ENCODE results near the gene USP22.
"Not testable (repeated sequence)": the region's sequence is repeated elsewhere in the genome, so short reads cannot be mapped to it uniquely, and the experiment has no call there.

The USP22 gene

GRCh38 chr17:20989481-20989880 is 53.3 kb downstream of the USP22 start:
- no peak overlapping the region for H3K4me3 ChIP-seq (ENCODE audit: low read length)
- H3K4me2 ChIP-seq (ENCODE audit: low read length), result no peak overlapping the region
- peaks cover 3% of the 10 kb centered on the region for H3K27me3 ChIP-seq (ENCODE audit: control insufficient read depth, insufficient read depth, low read length)
- H3K36me3 ChIP-seq (ENCODE audit: insufficient read depth, low read length), result no peaks in the 10 kb centered on the region
- H3K9me3 ChIP-seq (replicated peaks; ENCODE audit: low read length), result no peaks in the 10 kb centered on the region
- no peak overlapping the region for H3K9ac ChIP-seq (ENCODE audit: low read depth, low read length)
- H3K4me1 ChIP-seq (ENCODE audit: control insufficient read depth, insufficient read depth, low read length), result peaks cover 3% of the 10 kb centered on the region

DNA sequence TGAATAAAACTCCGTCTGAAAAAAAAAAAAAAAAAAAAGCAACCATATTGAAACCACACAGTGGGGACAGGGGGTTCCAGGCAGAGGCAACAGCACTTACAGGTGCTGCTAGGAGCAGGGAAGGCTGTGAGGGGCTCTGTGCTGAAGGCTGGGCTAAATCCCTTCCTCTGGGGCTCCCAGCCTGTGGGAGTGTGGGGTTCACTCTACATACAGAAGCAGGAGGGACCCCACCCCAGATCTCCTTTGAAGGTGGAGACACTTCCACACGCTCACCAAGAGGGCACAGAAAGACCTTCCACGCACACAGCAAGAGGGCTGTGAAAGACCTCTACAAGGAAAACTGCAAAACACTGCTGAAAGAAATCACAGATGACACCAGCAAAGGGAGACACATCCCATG is 53.9 kb downstream of the USP22 start:
- Histone ChIP-seq H3K9me3 (replicated peaks; ENCODE audit: low read length) (no peaks in the 10 kb centered on the region), H3K27me3 (ENCODE audit: control insufficient read depth, insufficient read depth, low read length) (peaks cover 3% of the 10 kb centered on the region), H3K36me3 (ENCODE audit: insufficient read depth, low read length) (no peaks in the 10 kb centered on the region), H3K4me3 (ENCODE audit: low read length) (no peak overlapping the region), H3K9ac (ENCODE audit: low read depth, low read length) (no peak overlapping the region), H3K4me2 (ENCODE audit: low read length) (no peak overlapping the region), H3K4me1 (ENCODE audit: control insufficient read depth, insufficient read depth, low read length) (peaks cover 3% of the 10 kb centered on the region)

DNA sequence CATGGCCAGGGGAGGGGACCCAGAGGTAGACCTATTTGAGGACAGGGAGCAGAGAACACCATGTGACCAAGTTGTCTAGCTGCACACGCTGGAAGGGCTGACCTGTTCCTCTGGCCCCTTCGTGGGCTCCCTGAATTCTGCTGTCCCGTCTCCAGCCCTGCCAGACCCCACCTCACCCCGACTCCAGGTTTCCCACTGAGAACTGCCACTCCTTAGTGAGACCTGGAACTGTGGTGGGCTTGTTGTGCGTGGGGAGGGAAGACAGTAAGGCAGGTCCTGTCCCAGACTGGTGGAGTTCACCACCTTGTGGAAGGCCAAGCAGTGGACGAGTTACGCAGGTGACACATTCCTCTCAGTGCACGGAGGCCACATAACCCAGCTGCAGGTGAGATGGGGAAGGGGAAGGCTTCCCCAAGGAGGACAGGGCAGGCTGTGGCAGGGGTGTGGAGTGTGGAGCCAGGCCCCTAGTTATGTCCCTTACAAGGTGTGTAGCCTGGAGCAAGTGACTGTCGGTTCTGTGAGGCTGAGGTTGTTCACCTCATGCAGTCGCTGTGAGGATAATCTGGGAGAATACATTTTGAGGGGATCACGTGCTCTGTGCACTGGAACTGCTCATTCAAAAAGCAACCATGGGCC is 54.7 kb downstream of the USP22 start:
- no peaks in the 10 kb centered on the region for H3K36me3 ChIP-seq (ENCODE audit: insufficient read depth, low read length)
- H3K4me3 ChIP-seq (ENCODE audit: low read length), result no peak overlapping the region
- peaks cover 3% of the 10 kb centered on the region for H3K27me3 ChIP-seq (ENCODE audit: control insufficient read depth, insufficient read depth, low read length)
- no peak overlapping the region for H3K4me2 ChIP-seq (ENCODE audit: low read length)
- no peaks in the 10 kb centered on the region for H3K9me3 ChIP-seq (replicated peaks; ENCODE audit: low read length)
- H3K9ac ChIP-seq (ENCODE audit: low read depth, low read length), result no peak overlapping the region
- peaks cover 2% of the 10 kb centered on the region for H3K4me1 ChIP-seq (ENCODE audit: control insufficient read depth, insufficient read depth, low read length)

- Histone ChIP-seq H3K4me2 (ENCODE audit: low read length) (no peak overlapping the region), H3K4me1 (ENCODE audit: control insufficient read depth, insufficient read depth, low read length) (no peaks in the 10 kb centered on the region), H3K9ac (ENCODE audit: low read depth, low read length) (no peak overlapping the region), H3K9me3 (replicated peaks; ENCODE audit: low read length) (no peaks in the 10 kb centered on the region), H3K4me3 (ENCODE audit: low read length) (no peak overlapping the region), H3K27me3 (ENCODE audit: control insufficient read depth, insufficient read depth, low read length) (peaks cover 3% of the 10 kb centered on the region), H3K36me3 (ENCODE audit: insufficient read depth, low read length) (no peaks in the 10 kb centered on the region)
These were observed 55.3 kb downstream of the USP22 start for GRCh38 chr17:20987511-20987910.

DNA sequence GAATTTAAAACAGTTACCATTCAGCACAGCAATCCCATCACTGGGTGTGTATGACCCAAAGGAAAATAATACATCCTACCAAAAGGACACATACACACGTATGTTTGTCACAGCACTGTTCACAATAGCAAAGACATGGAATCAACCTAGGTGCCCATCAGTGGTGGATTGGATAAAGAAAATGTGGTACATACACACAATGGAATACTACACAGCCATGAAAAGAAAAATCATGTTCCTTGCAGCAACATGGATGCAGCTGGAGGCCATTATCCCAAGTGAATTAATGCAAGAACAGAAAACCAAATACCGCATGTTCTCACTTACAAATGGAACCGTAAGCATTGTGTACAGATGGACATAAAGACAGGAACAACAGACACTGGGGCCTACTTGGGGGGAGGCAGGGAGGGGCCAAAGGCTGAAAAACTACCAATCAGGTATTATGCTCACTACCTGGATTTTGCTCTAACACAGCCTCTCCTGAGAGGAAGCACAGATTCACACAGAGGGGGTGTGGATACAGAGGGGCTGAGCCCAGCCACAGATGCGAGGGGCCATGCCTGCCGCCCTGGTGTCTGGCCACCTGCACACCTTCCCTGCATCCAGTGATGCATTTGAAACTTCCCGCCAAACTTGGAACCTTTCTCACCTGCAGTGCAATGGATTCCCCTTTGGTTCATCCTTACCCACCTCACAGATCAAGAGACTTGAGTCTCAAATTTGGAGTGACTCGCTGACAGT is 55.9 kb downstream of the USP22 start:
- no peaks in the 10 kb centered on the region for H3K4me1 ChIP-seq (ENCODE audit: control insufficient read depth, insufficient read depth, low read length)
- no peaks in the 10 kb centered on the region for H3K36me3 ChIP-seq (ENCODE audit: insufficient read depth, low read length)
- H3K4me3 ChIP-seq (ENCODE audit: low read length), result no peak overlapping the region
- no peak overlapping the region for H3K4me2 ChIP-seq (ENCODE audit: low read length)
- peaks cover 4% of the 10 kb centered on the region for H3K27me3 ChIP-seq (ENCODE audit: control insufficient read depth, insufficient read depth, low read length)
- H3K9me3 ChIP-seq (replicated peaks; ENCODE audit: low read length), result no peaks in the 10 kb centered on the region
- H3K9ac ChIP-seq (ENCODE audit: low read depth, low read length), result no peak overlapping the region

DNA sequence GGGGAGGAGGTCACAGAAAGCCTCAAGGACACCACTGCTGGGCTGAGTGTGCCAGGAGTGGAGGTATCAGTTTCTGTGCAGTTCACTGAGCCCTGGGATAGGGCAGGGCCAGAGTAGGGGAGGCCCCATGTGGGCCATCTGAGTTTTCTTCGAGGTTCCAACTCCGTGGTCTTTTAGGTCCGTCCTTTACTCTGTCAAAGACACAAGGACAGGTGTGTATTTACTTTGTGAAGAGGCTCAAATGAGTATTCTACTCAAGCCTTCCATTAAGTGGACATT is 59.5 kb downstream of the USP22 start:
- H3K9me3 ChIP-seq (replicated peaks; ENCODE audit: low read length), result no peaks in the 10 kb centered on the region
- H3K9ac ChIP-seq (ENCODE audit: low read depth, low read length), result no peak overlapping the region
- H3K4me3 ChIP-seq (ENCODE audit: low read length), result no peak overlapping the region
- no peaks in the 10 kb centered on the region for H3K4me1 ChIP-seq (ENCODE audit: control insufficient read depth, insufficient read depth, low read length)
- H3K4me2 ChIP-seq (ENCODE audit: low read length), result no peak overlapping the region
- peaks cover 24% of the 10 kb centered on the region for H3K27me3 ChIP-seq (ENCODE audit: control insufficient read depth, insufficient read depth, low read length)
- H3K36me3 ChIP-seq (ENCODE audit: insufficient read depth, low read length), result no peaks in the 10 kb centered on the region

GRCh38 chr17:20982589-20983358 is 60.0 kb downstream of the USP22 start:
- Histone ChIP-seq H3K27me3 (ENCODE audit: control insufficient read depth, insufficient read depth, low read length) (peaks cover 22% of the 10 kb centered on the region), H3K9ac (ENCODE audit: low read depth, low read length) (no peak overlapping the region), H3K4me3 (ENCODE audit: low read length) (no peak overlapping the region), H3K4me1 (ENCODE audit: control insufficient read depth, insufficient read depth, low read length) (no peaks in the 10 kb centered on the region), H3K9me3 (replicated peaks; ENCODE audit: low read length) (no peaks in the 10 kb centered on the region), H3K4me2 (ENCODE audit: low read length) (no peak overlapping the region), H3K36me3 (ENCODE audit: insufficient read depth, low read length) (no peaks in the 10 kb centered on the region)

- H3K4me2 ChIP-seq (ENCODE audit: low read length), result no peak overlapping the region
- H3K9me3 ChIP-seq (replicated peaks; ENCODE audit: low read length), result no peaks in the 10 kb centered on the region
- no peaks in the 10 kb centered on the region for H3K36me3 ChIP-seq (ENCODE audit: insufficient read depth, low read length)
- H3K4me1 ChIP-seq (ENCODE audit: control insufficient read depth, insufficient read depth, low read length), result no peaks in the 10 kb centered on the region
- H3K9ac ChIP-seq (ENCODE audit: low read depth, low read length), result no peak overlapping the region
- H3K27me3 ChIP-seq (ENCODE audit: control insufficient read depth, insufficient read depth, low read length), result peaks cover 28% of the 10 kb centered on the region
- H3K4me3 ChIP-seq (ENCODE audit: low read length), result no peak overlapping the region
These were observed 61.5 kb downstream of the USP22 start for GRCh38 chr17:20981046-20981920.

DNA sequence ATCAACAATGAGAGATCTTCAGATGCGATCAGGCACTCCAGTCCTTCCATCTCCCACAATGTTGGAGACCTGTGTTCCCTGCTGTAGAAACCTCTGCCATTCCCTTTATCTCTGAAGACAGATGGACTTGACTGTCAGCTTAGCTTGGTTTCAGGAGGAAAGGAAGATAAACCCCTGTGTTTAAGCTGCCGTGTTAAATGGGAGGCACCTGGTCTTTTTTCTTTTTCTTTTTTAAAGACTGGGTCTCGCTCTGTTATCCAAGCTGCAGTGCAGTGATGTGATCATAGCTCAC is 63.1 kb downstream of the USP22 start:
- Histone ChIP-seq H3K36me3 (ENCODE audit: insufficient read depth, low read length) (no peaks in the 10 kb centered on the region), H3K9ac (ENCODE audit: low read depth, low read length) (no peak overlapping the region), H3K4me1 (ENCODE audit: control insufficient read depth, insufficient read depth, low read length) (peaks cover 5% of the 10 kb centered on the region), H3K9me3 (replicated peaks; ENCODE audit: low read length) (no peaks in the 10 kb centered on the region), H3K27me3 (ENCODE audit: control insufficient read depth, insufficient read depth, low read length) (peaks cover 36% of the 10 kb centered on the region), H3K4me2 (ENCODE audit: low read length) (no peak overlapping the region), H3K4me3 (ENCODE audit: low read length) (no peak overlapping the region)

DNA sequence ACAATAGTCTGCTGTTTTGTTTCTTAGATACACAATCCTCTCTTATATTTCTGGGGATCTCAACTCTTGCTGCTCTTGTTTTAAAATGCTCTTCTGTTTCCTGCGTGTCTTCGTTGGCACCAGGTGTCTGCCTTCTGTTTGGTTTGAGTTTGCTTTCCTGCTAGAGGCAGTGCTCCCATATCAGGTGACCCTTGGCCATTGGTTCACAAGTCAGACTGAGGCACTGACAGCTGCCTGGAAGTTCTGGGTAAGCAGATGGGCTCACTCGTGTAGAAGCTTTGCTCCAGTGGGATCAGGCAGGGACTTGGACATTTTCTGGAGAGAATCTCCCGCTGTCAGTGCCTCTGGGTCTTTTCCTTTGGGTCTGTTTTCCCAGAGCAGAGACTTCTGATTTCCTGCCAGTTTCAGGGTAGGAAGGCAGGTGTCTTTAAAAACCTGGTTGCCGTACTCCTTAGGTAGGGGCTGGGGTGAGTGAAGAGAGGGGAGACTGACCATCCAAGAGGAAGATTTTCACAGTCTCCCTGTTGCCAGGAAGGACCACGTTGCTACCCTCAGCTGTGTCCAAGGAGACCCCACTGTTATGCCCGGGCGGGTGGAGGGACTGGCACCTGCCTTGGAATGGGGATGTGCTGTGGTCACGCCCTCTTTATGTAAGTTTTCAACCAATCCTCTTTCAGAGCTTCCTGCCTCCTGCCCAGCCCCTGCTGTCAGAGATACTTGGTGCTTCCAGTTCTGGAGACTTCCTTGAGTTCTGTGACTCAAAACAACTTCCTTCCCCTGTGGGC is 63.6 kb downstream of the USP22 start:
- not testable (repeated sequence) for H3K4me1 ChIP-seq (ENCODE audit: control insufficient read depth, insufficient read depth, low read length); H3K9me3 ChIP-seq (replicated peaks; ENCODE audit: low read length); H3K4me2 ChIP-seq (ENCODE audit: low read length); H3K4me3 ChIP-seq (ENCODE audit: low read length); H3K36me3 ChIP-seq (ENCODE audit: insufficient read depth, low read length); H3K9ac ChIP-seq (ENCODE audit: low read depth, low read length)
- H3K27me3 ChIP-seq (ENCODE audit: control insufficient read depth, insufficient read depth, low read length), result peaks cover 37% of the 10 kb centered on the region
